Neural cell (in vitro differentiated cells): ENCODE data around the gene EYS. TPM values are rescaled to one million over a fixed set of nuclear protein-coding genes. Genes with fewer than 3 reads are reported as not detected.
A peak's percentile ranks its signal among the peaks of the same experiment; 100 is the strongest.

ENCODE experiments used
- H2AFZ ChIP-seq: fragments of 200-600, 300-800 bp; sonication (generic), shearing (Covaris generic); 2 replicates; pipeline ENCODE4 v1.6.0; 2014; ENCODE audit warnings: low read depth, mild to moderate bottlenecking, antibody characterized with exemption, low read length, moderate library complexity
- H3F3A ChIP-seq: fragments of 200-600 bp; shearing (Covaris generic); 2 replicates; pipeline ENCODE4 v1.6.1; 2016; ENCODE audit warnings: mild to moderate bottlenecking, moderate library complexity, mixed read lengths, antibody characterized with exemption, low read length; ENCODE audit not compliant: insufficient read depth, poor library complexity, severe bottlenecking
- H3K27ac ChIP-seq: fragments of 200-600, 300-800 bp; sonication (generic), shearing (Covaris generic); 2 replicates; pipeline ENCODE4 v1.5.1; 2014; ENCODE audit warnings: mild to moderate bottlenecking, low read length, moderate library complexity
- H3K27me3 ChIP-seq: fragments of 300-800, 200-600 bp; sonication (generic), shearing (Covaris generic); 2 replicates; pipeline ENCODE4 v1.6.0; 2014; ENCODE audit warnings: mild to moderate bottlenecking, low read depth, low read length, moderate library complexity; ENCODE audit not compliant: insufficient read depth
- H3K36me3 ChIP-seq: fragments of 300-800, 200-600 bp; sonication (generic), shearing (Covaris generic); 2 replicates; pipeline ENCODE4 v1.5.1; 2014; ENCODE audit warnings: mild to moderate bottlenecking, antibody characterized with exemption, low read length, moderate library complexity; ENCODE audit not compliant: insufficient read depth
- H3K4me2 ChIP-seq: fragments of 300-800, 200-600 bp; sonication (generic), shearing (Covaris generic); 2 replicates; pipeline ENCODE4 v1.6.0; 2014; ENCODE audit warnings: mild to moderate bottlenecking, low read length
- H3K4me3 ChIP-seq: fragments of 300-800, 200-600 bp; sonication (generic), shearing (Covaris generic); 2 replicates; pipeline ENCODE4 v1.5.1; 2014; ENCODE audit warnings: mild to moderate bottlenecking, low read length, moderate library complexity
- H3K79me2 ChIP-seq: fragments of 200-600 bp; shearing (Covaris generic); replicated peaks from 2 replicates; pipeline ENCODE4 v1.6.0; 2014; ENCODE audit warnings: mild to moderate bottlenecking, low read length, moderate library complexity; ENCODE audit not compliant: insufficient read depth
- H3K9ac ChIP-seq: fragments of 300-800, 200-600 bp; sonication (generic), shearing (Covaris generic); 2 replicates; pipeline ENCODE4 v1.6.1; 2016; ENCODE audit warnings: mild to moderate bottlenecking, low read length, mixed read lengths
- H3K9me2 ChIP-seq: fragments of 200-600 bp; shearing (Covaris generic); 2 replicates; pipeline ENCODE4 v1.6.1; 2016; ENCODE audit warnings: mild to moderate bottlenecking, low read length, mixed read lengths; ENCODE audit not compliant: insufficient read depth
- H3K9me3 ChIP-seq: fragments of 200-600, 300-800 bp; sonication (generic), shearing (Covaris generic); 2 replicates; pipeline ENCODE4 v1.6.1; 2016; ENCODE audit warnings: mild to moderate bottlenecking, mixed run types, low read length, moderate library complexity, mixed read lengths
- H4K20me1 ChIP-seq: fragments of 200-600 bp; shearing (Covaris generic); 2 replicates; pipeline ENCODE4 v1.6.1; 2016; ENCODE audit warnings: mild to moderate bottlenecking, mixed run types; ENCODE audit not compliant: insufficient read depth
- CTCF ChIP-seq: fragments of 450-650 bp; IDR thresholded peaks from 2 replicates; pipeline ENCODE4 v1.5.1; 2014; ENCODE audit warnings: antibody characterized with exemption, mild to moderate bottlenecking, moderate library complexity; ENCODE audit not compliant: poor library complexity, severe bottlenecking
- EP300 ChIP-seq: fragments of 450-650 bp; conservative IDR thresholded peaks from 2 replicates; pipeline ENCODE4 v1.6.1; 2014; ENCODE audit warnings: antibody characterized with exemption, mild to moderate bottlenecking, moderate library complexity; ENCODE audit not compliant: poor library complexity, severe bottlenecking
- EZH2 ChIP-seq: fragments of 200-600, 300-800 bp; shearing (Covaris generic), sonication (generic); IDR thresholded peaks from 2 replicates; pipeline ENCODE4 v1.6.1; 2014; ENCODE audit warnings: antibody characterized with exemption, low read length, borderline replicate concordance, mild to moderate bottlenecking; ENCODE audit not compliant: insufficient read depth, poor library complexity, severe bottlenecking
- MXI1 ChIP-seq: fragments of 450-650 bp; conservative IDR thresholded peaks from 2 replicates; pipeline ENCODE4 v1.6.1; 2014; ENCODE audit warnings: antibody characterized with exemption, mild to moderate bottlenecking; ENCODE audit not compliant: poor library complexity, severe bottlenecking
- POLR2AphosphoS5 ChIP-seq: IDR thresholded peaks from 2 replicates; pipeline ENCODE4 v1.6.1; 2012
- RAD21 ChIP-seq: fragments of 450-650 bp; conservative IDR thresholded peaks from 2 replicates; pipeline ENCODE4 v1.6.1; 2014; ENCODE audit warnings: antibody characterized with exemption, mild to moderate bottlenecking, moderate library complexity
- SMC3 ChIP-seq: fragments of 450-650 bp; conservative IDR thresholded peaks from 2 replicates; pipeline ENCODE4 v1.6.1; 2014; ENCODE audit warnings: antibody characterized with exemption, mild to moderate bottlenecking, moderate library complexity; ENCODE audit not compliant: poor library complexity
- TAF1 ChIP-seq: IDR thresholded peaks from 2 replicates; pipeline ENCODE4 v1.6.1; 2012; ENCODE audit warnings: low read depth
- polyA plus RNA-seq: library from polyadenylated mRNA; depleted of rRNA; stranded (reverse); fragments of >200 nt; gene quantifications from 2 replicates; pipeline ENCODE4 v1.2.3, GENCODE V29; 2014
- TF ChIP-seq, protein P1 (sequence below): IDR thresholded peaks from 2 replicates; pipeline ENCODE4 v1.6.1; 2012; ENCODE audit warnings: borderline replicate concordance

Gene EYS
- polyA plus RNA-seq, 1 donor from 2014 or later: 0.38 TPM

- no peaks in the 10 kb centered on the region for H3K9me3 ChIP-seq
- TF ChIP-seq CTCF (no peak), RAD21 (no peak), EP300 (no peak), MXI1 (no peak), SMC3 (no peak), TAF1 (no peak), EZH2 (no peak), POLR2AphosphoS5 (no peak)
- TF ChIP-seq, protein P1, sequence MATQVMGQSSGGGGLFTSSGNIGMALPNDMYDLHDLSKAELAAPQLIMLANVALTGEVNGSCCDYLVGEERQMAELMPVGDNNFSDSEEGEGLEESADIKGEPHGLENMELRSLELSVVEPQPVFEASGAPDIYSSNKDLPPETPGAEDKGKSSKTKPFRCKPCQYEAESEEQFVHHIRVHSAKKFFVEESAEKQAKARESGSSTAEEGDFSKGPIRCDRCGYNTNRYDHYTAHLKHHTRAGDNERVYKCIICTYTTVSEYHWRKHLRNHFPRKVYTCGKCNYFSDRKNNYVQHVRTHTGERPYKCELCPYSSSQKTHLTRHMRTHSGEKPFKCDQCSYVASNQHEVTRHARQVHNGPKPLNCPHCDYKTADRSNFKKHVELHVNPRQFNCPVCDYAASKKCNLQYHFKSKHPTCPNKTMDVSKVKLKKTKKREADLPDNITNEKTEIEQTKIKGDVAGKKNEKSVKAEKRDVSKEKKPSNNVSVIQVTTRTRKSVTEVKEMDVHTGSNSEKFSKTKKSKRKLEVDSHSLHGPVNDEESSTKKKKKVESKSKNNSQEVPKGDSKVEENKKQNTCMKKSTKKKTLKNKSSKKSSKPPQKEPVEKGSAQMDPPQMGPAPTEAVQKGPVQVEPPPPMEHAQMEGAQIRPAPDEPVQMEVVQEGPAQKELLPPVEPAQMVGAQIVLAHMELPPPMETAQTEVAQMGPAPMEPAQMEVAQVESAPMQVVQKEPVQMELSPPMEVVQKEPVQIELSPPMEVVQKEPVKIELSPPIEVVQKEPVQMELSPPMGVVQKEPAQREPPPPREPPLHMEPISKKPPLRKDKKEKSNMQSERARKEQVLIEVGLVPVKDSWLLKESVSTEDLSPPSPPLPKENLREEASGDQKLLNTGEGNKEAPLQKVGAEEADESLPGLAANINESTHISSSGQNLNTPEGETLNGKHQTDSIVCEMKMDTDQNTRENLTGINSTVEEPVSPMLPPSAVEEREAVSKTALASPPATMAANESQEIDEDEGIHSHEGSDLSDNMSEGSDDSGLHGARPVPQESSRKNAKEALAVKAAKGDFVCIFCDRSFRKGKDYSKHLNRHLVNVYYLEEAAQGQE: no peak
- H3K4me3 ChIP-seq: no peak overlapping the region
- H2AFZ ChIP-seq: no peak overlapping the region
- H3F3A ChIP-seq: no peaks in the 10 kb centered on the region
- peaks cover 2% of the 10 kb centered on the region for H3K79me2 ChIP-seq
- H3K27me3 ChIP-seq: no peaks in the 10 kb centered on the region
- no peak overlapping the region for H3K9ac ChIP-seq
- no peaks in the 10 kb centered on the region for H4K20me1 ChIP-seq
- peaks cover 12% of the 10 kb centered on the region for H3K36me3 ChIP-seq
- H3K27ac ChIP-seq: peak overlapping the region; percentile 11
- H3K9me2 ChIP-seq: no peaks in the 10 kb centered on the region
- H3K4me2 ChIP-seq: peak overlapping the region; percentile 20
Observed at GRCh38 chr6:63709148-63709547, 1997.9 kb downstream of the EYS start.

DNA sequence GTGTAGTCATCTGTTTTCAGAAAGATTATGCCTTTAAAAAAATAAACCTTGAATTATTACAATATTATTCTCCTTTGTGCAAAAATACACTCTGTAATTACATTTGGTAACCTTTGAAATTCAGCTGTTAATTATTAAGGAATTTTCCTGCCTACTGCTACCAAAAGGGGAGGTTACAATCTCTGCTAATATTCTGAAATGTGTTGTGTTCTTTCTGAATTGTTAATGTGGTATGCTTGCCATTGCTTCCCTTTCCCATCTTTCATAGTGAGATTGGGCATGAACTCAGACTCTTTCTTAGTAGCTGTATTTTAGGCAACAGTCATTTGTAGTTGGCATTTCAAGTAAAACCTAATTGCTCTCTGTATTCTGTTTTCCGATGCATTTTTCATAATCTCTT, 1998.4 kb downstream of the EYS start:
- Histone ChIP-seq H3K4me2 (no peak overlapping the region), H3F3A (no peaks in the 10 kb centered on the region), H3K27me3 (no peaks in the 10 kb centered on the region), H3K9me3 (no peaks in the 10 kb centered on the region), H3K36me3 (peaks cover 12% of the 10 kb centered on the region), H3K27ac (no peak overlapping the region), H3K9ac (no peak overlapping the region), H3K79me2 (peaks cover 2% of the 10 kb centered on the region), H2AFZ (no peak overlapping the region), H3K9me2 (no peaks in the 10 kb centered on the region), H3K4me3 (no peak overlapping the region), H4K20me1 (no peaks in the 10 kb centered on the region)
- TF ChIP-seq RAD21: no peak
- no peak for TF ChIP-seq EZH2
- no peak for TF ChIP-seq SMC3

DNA sequence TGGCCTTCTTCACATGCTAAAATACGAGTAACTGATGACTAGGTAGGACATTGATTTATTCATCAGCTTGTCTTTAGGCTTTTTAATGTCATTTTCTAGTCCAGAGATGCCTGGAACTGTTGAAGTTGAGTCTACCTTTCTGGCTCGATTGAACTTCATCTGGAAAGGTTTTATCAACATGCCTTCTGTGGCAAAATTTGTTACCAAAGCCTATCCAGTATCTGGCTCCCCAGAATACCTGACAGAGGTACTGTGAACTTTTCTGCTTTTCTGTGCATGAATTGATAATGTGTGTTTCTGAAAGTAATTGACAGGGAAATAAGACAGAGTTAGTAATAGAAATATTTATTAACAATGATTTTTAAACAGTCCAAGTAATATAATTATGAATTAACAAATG, 2000.4 kb downstream of the EYS start:
- Histone ChIP-seq H3K36me3 (peaks cover 4% of the 10 kb centered on the region), H3K79me2 (peaks cover 2% of the 10 kb centered on the region), H2AFZ (no peak overlapping the region), H4K20me1 (no peaks in the 10 kb centered on the region), H3K9me2 (no peaks in the 10 kb centered on the region), H3K4me3 (no peak overlapping the region), H3K9me3 (no peaks in the 10 kb centered on the region), H3K4me2 (no peak overlapping the region), H3K9ac (no peak overlapping the region), H3K27me3 (no peaks in the 10 kb centered on the region), H3F3A (no peaks in the 10 kb centered on the region), H3K27ac (no peak overlapping the region)
- TF ChIP-seq EZH2 (no peak), POLR2AphosphoS5 (no peak), SMC3 (no peak), RAD21 (no peak), CTCF (no peak), TAF1 (no peak), EP300 (no peak), MXI1 (no peak)
- TF ChIP-seq, protein P1: no peak
